ENCODE data around the gene UBN2.
"Not testable (repeated sequence)": the region's sequence is repeated elsewhere in the genome, so short reads cannot be mapped to it uniquely, and the experiment has no call there.

UBN2 gene

DNA sequence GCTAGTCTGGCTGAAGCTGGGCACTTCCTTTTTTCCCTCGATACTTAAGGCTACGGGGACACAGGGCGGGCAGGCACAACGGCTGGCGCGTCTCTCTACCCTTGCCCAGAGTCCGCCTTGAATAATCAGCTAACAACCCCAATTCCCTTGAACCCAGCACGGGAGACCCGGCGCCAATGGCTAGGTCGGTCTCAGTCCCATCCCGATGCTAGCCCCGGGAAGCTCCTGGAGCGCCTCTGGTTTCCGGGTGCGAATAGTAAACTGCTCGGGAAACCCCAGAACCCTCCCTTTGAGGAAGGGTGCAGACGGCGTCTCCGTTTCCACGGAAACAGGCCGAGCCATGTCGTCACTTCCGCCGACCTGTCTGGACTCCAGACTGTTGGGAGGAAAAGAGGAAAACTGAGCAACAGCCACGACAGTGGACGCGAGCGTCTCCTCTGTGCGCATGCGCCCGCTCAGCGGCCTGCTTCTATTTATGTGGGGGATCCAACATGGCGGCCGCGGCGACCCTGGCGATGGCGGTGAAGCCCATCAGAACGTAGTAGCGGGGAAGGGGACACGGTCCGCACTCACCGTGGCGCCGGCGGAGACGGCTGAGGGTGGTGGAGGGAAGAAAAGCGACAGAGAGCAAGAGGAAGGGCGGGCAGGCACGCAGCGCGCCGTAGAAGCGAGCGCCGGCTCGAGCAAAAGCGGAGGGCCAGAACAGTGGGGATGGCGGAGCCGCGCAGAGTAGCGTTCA, at the start of gene UBN2:
TSS of gene UBN2 (plus strand) at position 464 of the 739 bp plus-strand sequence. CDS start at position 712, 248 bp downstream.
- DNase-seq, result peak; percentile 97 to 99

DNA sequence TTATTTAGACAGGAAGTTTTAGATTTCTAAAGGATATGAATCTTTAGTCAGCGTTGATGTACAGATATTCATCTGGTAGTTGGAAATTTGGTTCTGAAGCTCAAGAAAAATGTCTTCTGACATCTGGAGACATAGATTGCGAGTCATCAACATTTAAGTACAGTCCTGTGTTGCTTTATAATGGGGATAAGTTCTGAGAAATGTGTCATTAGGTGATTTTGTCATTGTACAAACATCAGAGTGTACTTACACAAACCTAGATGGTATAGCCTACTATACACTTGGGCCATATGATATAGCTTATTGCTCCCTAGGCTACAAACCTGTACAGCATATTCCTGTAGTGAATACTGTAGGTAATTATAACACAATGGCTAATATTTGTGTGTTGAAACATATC, 49.6 kb upstream of the UBN2 start:
- DNase-seq, result no peak

DNA sequence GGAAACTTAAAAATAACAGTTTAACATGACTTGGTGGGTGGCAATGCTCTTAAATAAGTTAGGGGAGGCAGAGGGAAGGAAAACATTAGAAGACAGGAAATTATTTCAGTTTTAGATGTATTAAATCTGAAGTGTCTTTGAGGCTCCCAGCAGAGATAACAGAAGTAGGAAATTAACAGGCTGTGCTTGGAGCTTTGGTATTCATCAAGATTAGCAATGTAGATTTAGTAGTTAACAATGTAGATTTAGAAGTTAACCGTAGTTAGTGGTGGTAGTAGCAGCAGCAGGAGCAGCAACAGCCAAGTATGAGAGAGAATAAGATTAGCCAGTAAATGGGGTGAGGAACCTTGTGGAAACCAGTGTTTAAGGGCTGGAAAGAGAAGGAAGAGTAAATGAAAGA, 48.7 kb upstream of the UBN2 start:
- no peak for DNase-seq

DNA sequence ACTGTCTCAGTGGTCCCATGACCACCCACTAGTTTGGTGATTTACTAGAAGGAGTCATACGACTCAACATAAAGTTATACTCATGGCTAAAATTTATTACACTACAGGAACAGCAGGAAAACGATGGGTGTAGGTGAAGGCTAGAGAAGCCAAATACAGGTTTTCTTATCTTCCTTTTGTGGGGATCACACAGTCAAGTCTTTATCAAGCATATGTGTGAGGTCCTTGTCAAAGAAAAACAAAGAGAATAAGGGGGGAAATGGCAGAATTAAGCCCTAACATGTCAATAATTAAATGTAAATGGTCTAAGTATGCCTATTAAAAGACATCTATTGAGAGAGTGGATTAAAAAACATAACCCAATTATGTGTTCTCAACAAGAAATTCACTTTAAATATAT, 47.8 kb upstream of the UBN2 start:
- DNase-seq, result no peak

DNA sequence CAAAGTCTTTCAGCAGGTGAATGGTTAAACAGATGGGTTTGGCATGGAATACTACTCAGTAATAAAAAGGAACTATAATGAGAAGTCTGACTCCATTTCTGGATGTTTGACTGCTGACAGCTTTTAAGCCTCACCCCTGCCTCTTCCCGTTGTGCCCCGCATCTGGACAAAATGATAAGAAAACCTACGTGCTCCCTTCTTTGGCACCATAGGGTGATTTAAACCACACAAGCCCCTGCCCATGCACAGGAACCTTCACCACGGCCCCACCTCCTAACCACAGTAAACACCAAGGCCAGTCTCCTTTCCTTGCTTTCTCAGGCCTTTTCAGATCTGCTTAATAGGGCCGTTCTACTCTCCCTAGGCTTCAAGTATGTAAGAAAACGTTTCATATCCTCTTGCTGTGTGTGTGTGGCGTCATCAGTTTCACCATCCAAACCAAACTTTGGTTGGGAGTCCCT, 47.1 kb upstream of the UBN2 start:
- DNase-seq, result no peak

DNA sequence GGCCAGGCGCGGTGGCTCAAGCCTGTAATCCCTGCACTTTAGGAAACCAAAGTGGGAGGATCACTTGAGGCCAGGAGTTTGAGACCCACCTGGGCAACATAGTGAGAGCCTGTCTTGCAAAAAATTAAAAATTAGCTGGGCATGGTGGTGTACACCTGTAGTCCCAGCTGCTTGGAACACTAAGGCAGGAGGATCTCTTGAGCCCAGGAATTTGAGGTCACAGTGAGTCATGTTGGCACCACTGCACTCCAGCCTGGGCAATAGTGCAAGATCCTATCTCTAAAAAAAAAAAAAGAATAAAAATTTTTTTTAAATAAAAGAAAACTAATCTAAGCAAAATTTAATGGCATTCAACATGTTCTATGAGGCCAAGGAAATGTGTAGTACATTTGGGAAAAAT, 44.9 kb upstream of the UBN2 start:
- no peak for DNase-seq

DNA sequence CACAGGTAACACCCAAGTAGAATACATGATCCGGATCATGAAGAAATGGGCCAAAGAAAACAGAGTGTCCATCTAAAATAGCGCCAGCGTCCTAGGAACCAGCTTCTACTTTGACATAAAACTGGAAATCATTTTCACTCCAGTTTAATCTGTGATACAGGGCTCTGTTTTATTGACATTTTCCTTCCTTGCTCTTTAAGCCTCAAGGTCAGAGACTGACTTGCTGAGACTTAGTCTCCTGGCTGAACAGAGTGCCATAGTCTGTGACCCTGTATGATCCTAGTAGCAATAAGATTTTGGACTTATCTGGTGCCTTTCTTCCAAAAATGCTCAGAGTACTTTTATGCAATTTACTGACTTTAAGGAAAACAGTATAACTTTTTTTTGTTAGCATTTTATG, 41.7 kb upstream of the UBN2 start:
- DNase-seq, result no peak

DNA sequence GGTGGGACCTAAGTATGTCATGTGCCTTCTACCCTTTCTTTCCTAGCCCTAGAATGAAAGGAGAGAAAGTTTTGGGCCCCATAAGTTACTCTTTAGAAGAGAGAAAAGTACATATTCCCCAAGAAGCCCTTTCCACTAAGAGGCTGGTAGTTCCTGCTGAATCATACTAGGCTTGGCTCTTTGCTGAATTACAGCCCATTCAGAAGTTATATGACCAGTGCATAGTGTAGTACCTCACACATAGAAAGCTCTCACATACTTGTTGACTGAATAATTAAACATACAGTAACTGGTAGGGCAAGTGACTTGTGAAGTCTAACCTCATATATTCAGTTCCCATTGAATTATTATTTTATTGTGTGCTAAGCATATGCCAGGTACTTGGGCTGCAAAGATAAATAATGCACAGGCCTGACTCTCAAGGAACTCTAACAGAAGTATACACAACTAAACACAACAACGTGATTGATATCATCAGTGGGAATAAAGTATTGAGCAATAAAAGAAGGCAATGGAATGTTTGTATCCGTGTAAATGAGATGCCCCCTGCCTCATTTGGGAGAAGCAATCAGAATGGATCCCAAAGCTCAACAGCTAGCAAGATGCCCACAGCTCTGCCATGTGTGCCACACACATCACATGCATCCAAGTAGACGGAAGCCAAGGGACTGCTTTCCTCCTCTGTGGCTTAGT, 38.9 kb upstream of the UBN2 start:
- no peak for DNase-seq

DNA sequence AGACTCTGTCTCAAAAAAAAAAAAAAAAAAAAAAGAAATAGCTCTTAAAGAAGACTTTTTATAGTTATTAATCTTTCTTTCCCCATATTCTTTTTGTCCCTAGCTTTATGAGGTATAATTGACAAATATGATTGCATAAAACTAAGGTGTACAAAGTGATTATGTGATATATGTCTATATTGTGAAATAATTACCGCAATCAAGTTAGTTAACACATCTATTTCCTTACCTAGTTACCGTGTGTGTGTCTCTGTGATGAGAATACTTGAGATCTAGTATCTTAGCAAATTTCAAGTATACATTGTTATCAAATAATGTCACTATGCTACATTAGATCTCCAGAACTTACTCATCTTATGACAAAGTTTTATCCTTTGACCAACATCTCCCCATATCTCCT, 30.7 kb upstream of the UBN2 start:
- DNase-seq, result no peak

DNA sequence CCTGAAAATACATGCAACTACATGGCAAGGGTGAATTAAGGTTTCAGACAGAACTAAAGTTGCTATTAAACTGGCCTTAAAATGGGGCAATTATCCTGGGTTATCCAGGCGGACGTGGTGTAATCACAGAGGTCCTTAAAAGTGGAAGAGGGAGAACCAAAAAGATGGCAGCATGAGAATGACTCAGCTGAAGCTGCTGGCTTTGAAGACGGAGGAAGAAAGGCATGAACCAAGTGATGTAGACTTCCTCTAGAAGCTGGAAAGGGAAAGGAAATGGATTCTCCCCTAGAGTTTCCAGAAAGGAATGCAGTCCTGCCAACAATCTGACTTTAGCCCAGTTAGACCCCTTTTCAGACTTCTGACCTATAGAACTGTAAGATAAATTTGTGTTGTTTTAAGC, 27.0 kb upstream of the UBN2 start:
- no peak for DNase-seq

DNA sequence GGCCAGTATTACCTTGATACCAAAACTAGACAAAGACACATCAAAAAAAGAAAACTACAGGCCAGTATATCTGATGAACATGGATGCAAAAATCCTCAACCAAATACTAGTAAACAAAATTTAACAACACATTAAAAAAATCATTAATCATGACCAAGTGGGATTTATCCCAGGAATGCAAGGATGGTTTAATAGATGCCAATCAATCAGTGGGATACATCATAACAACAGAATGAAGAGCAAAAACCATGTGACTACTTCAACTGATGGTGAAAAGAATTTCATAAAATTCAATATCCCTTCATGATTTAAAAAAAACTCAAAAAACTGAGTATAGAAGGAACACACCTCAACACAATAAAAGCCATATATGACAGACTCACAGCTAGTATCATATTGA, 25.2 kb upstream of the UBN2 start:
- DNase-seq, result no peak

DNA sequence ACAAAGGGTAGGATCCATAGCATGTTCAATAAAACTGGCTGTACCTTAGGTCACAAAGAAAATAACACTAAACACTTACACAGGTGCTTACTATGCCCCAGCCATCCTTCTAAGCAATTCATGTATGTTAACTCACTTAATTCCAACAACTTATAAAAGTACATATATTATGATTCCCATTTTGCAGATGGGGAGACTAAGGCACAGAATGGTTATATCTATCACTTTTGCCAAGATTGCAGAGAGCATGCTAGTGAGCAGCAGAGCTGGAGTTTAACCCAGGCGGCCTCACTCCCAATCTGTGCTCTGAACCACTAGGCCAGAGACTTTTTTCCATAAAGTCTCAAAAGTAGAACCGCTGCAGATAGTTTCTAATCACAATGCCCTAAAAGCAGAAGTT, 18.9 kb upstream of the UBN2 start:
- no peak for DNase-seq

DNA sequence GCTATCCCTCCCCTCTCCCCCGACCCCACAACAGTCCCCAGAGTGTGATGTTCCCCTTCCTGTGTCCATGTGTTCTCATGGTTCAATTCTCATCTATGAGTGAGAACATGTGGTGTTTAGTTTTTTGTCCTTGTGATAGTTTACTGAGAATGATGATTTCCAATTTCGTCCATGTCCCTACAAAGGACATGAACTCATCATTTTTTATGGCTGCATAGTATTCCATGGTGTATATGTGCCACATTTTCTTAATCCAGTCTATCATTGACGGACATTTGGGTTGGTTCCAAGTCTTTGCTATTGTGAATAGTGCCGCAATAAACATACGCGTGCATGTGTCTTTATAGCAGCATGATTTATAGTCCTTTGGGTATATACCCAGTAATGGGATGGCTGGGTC, 17.5 kb upstream of the UBN2 start:
- not testable (repeated sequence) for DNase-seq

DNA sequence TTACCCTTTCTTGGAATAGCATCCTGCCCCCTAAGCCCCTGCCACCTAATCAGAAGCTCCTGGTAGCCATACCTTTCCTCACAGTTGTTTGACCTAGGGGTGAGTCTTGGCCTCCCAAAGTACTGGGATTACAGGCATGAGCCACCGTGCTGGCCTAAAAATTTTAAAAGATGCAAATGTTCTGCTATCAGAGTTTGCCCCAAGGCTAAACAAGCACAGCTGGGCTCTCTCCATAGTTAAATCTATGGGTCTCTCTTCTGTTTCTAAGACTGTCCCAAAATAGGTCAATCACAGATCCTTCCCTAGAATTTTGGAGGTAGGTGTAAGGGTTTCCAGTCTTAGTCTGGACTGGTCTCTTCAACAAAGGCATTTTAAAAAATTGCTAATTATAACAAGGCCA, 12.9 kb upstream of the UBN2 start:
- DNase-seq, result no peak

DNA sequence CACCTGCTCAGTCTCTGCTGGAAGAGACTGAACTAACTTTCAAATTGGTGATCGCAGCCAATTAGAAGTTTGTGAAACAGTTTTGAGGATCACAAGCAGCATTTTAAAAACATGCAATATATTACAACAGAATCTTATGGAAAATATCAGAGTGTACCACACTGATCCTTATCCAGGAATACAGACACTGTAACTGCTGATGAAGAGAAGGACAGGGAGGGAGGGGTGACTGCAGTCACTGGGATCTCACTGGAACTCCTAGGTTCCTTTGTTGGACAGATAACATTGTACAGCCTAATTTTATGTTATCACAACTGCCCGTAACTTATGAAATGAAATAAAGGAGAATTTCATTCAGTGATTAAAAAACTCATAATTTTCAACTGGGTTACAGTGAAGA, 6.8 kb upstream of the UBN2 start:
- DNase-seq, result no peak

DNA sequence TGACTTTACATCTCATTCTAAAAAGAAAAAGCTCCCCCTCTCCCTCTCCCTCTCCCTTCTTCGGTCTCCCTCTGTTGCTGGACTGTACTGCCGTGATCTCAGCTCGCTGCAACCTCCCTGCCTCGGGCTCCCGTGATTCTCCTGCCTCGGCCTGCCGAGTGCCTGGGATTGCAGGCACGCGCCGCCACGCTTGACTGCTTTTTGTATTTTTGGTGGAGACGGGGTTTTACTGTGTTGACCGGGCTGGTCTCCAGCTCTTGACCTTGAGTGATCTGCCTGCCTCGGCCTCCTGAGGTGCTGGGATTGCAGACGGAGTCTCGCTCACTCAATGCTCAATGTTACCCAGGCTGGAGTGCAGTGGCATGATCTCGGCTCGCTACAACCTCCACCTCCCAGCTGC, 6.2 kb upstream of the UBN2 start:
- DNase-seq, result not testable (repeated sequence)

DNA sequence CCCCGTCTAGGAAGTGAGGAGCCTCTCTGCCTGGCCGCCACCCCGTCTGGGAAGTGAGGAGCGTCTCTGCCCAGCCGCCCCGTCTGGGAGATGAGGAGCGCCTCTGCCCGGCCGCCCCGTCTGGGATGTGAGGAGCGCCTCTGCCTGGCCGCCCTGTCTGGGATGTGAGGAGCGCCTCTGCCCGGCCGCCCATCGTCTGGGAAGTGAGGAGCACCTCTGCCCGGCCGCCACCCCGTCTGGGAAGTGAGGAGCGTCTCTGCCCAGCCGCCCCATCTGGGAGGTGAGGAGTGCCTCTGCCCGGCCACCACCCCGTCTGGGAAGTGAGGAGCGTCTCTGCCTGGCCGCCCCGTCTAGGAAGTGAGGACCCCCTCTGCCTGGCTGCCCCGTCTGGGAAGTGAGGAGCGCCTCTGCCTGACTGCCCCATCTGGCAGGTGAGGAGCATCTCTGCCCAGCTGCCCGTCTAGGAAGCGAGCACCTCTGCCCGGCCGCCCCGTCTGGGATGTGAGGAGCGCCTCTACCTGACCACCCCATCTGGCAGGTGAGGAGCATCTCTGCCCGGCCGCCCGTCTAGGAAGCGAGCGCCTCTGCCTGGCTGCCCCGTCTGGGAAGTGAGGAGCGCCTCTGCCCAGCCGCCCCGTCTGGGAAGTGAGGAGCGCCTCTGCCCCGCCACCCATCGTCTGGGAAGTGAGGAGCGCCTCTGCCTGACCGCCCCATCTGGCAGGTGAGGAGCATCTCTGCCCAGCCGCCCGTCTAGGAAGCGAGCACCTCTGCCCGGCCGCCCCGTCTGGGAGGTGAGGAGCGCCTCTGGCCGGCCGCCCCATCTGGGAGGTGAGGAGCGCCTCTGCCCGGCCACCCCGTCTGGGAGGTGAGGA, 5.5 kb upstream of the UBN2 start:
- not testable (repeated sequence) for DNase-seq

DNA sequence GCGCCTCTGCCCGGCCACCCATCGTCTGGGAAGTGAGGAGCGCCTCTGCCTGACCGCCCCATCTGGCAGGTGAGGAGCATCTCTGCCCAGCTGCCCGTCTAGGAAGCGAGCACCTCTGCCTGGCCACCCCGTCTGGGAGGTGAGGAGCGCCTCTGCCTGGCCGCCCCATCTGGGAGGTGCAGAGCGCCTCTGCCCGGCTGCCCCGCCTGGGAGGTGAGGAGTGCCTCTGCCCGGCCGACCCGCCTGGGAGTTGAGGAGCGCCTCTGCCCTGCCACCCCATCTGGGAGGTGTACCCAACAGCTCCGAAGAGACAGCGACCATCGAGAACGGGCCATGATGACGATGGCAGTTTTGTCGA, 4.9 kb upstream of the UBN2 start:
- DNase-seq, result not testable (repeated sequence)

DNA sequence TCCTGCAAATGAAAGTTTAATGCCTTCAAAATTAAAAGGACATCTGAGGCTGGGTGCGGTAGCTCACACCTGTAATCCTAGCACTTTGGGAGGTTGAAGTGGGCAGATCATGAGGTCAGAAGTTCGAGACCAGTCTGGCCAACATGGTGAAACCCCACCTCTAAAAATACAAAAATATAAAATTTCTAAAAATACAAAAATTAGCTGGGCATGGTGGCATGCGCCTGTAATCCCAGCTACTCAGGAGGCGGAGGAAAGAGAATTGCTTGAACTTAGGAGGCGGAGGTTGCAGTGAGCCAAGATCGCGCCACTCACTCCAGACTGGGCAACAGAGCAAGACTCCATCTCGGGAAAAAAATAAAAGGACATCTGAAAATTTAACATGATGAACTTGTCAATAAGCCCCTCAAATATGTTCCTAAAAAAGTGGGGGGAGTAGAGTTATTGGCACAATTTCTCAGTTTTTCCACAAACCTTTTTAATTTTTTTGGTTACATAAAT, 4.0 kb upstream of the UBN2 start:
- not testable (repeated sequence) for DNase-seq

DNA sequence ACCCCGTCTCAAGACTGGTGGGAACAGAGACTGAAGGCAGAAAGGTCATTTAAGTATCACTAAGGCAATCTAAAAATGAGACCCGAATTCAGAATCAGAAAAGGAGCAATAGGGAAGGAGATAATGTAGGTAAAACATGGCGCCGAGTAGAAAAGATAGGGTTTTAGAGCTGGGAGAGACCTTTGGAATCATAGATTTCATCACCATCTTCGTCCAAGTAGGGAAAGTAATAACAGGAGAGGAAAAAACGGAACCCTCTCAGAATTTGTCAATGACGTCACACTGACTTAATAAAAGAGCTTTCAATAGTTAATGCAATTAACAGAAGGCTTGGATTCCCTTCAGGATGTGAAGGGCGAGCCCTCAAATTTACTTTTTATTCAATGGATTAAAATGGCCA, 1.0 kb upstream of the UBN2 start:
- DNase-seq, result no peak

DNA sequence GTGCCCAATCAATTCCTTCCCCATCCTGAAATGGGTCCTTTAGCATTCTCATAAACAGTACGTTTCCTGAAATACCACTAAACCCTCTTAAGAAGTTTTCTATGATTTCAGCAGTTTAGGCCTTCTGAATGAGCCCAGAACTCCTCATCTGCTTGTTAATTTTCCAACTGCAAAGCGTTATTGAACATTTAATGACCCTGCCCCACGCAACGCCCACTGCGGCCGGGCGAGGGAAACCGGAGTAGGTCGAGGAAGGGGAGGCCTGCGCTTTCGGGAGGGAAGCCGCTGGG, 608 bp upstream of the UBN2 start:
- DNase-seq, result no peak

DNA sequence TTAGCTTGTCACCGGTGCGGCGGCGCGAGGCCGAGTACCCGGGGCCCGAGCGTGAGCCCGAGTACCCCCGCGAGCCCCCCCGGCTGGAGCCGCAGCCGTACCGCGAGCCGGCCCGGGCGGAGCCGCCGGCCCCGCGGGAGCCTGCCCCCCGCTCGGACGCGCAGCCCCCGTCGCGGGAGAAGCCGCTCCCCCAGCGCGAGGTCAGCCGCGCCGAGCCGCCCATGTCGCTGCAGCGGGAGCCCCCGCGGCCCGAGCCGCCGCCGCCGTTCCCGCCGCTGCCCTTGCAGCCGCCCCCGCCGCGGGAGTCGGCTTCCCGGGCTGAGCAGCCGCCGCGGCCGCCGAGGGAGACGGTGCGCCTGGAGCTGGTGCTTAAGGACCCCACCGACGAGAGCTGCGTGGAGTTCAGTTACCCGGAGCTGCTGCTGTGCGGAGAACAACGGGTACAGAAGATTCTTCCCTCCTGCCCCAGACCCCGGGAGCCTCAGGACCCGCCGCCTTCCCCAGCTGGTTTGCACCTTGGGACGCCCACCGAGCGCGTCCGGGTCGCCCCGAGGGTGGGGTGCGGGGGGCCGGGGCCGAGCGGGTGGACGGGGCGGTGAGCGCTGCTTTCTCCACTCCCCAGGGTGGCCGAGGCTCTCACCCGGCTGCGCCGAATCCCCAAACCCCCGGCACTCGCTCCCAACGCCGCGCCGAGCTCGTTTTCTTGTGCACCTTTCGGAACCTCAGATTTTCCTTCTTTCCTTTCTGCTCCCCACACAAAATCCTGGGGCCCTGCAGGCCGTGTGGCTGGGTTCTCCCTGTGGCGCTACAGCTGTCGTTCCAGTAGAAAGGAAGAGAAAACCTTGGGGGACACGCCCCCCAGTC, 708 bp downstream of the UBN2 start:
- peak; percentile 32 to 44 for DNase-seq

DNA sequence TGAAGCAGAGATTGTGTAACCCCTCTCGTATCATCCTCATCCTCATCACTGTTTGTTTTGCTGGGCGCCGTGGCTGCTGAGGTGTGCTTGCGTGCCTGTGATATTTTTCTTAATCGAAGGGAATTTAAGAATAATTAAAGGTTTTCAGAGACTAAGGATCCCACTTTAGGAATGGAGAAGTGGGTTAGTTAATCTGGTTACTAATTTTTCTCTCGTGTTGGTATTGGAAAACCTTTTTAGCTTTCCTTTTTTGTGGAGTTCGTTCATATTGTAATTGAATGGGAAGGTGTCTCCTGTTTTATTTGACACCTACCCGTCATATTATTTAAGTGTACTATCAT, 1.3 kb downstream of the UBN2 start:
- no peak for DNase-seq
